HL-60 (cell line): Measurements from ENCODE around the gene TCAP.

ENCODE experiments used
- CTCF ChIP-seq: IDR thresholded peaks from one replicate; pipeline ENCODE4 v1.5.1; 2011; ENCODE audit warnings: low read length, control low read depth, inconsistent platforms; ENCODE audit not compliant: insufficient read depth
- GABPA ChIP-seq: IDR thresholded peaks from 2 replicates; pipeline ENCODE4 v1.6.1; 2012; ENCODE audit warnings: low read depth
- POLR2AphosphoS5 ChIP-seq: IDR thresholded peaks from 2 replicates; pipeline ENCODE4 v1.6.1; 2012; ENCODE audit warnings: low read depth
- REST ChIP-seq: IDR thresholded peaks from 2 replicates; pipeline ENCODE4 v1.6.1; 2012; ENCODE audit warnings: low read depth; ENCODE audit not compliant: insufficient replicate concordance
- SPI1 ChIP-seq: IDR thresholded peaks from 2 replicates; pipeline ENCODE4 v1.6.1; 2012; ENCODE audit warnings: low read depth, mild to moderate bottlenecking, borderline replicate concordance

GRCh38 chr17:39702901-39703893, 38.0 kb downstream of the TCAP start:
- TF ChIP-seq CTCF: no peak
- TF ChIP-seq GABPA: no peak
- TF ChIP-seq POLR2AphosphoS5: no peak
- no peak for TF ChIP-seq SPI1
- TF ChIP-seq REST: no peak
